Measurements from ENCODE around the gene VGLL3. TPM values are rescaled to one million over a fixed set of nuclear protein-coding genes. Genes with fewer than 3 reads are reported as not detected.

VGLL3 gene
- total RNA-seq, 4 donors from 2014 or later = 23.7 to 45.6 (median 30.5) TPM

GRCh38 chr3:86998569-86998968 lies 7.6 kb upstream of the VGLL3 start:
- TF ChIP-seq EP300 (IDR thresholded peaks at IDR 0.05) (no peak), POLR2AphosphoS5 (IDR thresholded peaks at IDR 0.05) (no peak), POLR2A (IDR thresholded peaks at IDR 0.05; ENCODE audit: low read depth) (no peak), CTCF (IDR thresholded peaks at IDR 0.05) (no peak)
- H3K4me1 ChIP-seq = no peaks in the 10 kb centered on the region
- intact Hi-C loops (cut with DNase I) = loop anchor here (10.0 kb wide), 1 partner anchor 214 kb away; no protein-coding TSS in a partner anchor
- no peaks in the 10 kb centered on the region for H3K36me3 ChIP-seq
- no peak overlapping the region for H3K27ac ChIP-seq (replicated peaks in 1 of 4)
- WGBS = 85% methylated on average over 1 of the region's 1 CpG
- DNase-seq (ENCODE audit: extremely low spot score) = no peak
- H3K9me3 ChIP-seq = no peaks in the 10 kb centered on the region
- no peak overlapping the region for H3K4me3 ChIP-seq
- no peaks in the 10 kb centered on the region for H3K27me3 ChIP-seq

GRCh38 chr3:86996261-86996955 lies 5.5 kb upstream of the VGLL3 start:
- H3K4me1 ChIP-seq = peaks cover 1 to 7% (median 5%) of the 10 kb centered on the region in 4 donors
- TF ChIP-seq CTCF (IDR thresholded peaks at IDR 0.05) (no peak), EP300 (IDR thresholded peaks at IDR 0.05) (no peak), POLR2A (IDR thresholded peaks at IDR 0.05; ENCODE audit: low read depth) (no peak), POLR2AphosphoS5 (IDR thresholded peaks at IDR 0.05) (no peak)
- H3K27me3 ChIP-seq = no peaks in the 10 kb centered on the region
- intact Hi-C loops (cut with DNase I) = loop anchor here (10.0 kb wide), 1 partner anchor 212 kb away; no protein-coding TSS in a partner anchor
- 78% methylated on average over 5 of the region's 5 CpGs for WGBS
- H3K9me3 ChIP-seq = no peaks in the 10 kb centered on the region
- H3K36me3 ChIP-seq = no peaks in the 10 kb centered on the region
- no peak overlapping the region for H3K4me3 ChIP-seq
- H3K27ac ChIP-seq (replicated peaks in 1 of 4) = no peak overlapping the region
- DNase-seq (ENCODE audit: extremely low spot score) = no peak

- H3K27ac ChIP-seq (replicated peaks in 1 of 4) = no peak overlapping the region
- no peak overlapping the region for H3K4me3 ChIP-seq
- no peak for TF ChIP-seq POLR2AphosphoS5 (IDR thresholded peaks at IDR 0.05)
- no peak for TF ChIP-seq POLR2A (IDR thresholded peaks at IDR 0.05; ENCODE audit: low read depth)
- TF ChIP-seq EP300 (IDR thresholded peaks at IDR 0.05) = no peak
- no peak for TF ChIP-seq CTCF (IDR thresholded peaks at IDR 0.05)
- H3K9me3 ChIP-seq = no peaks in the 10 kb centered on the region
- H3K27me3 ChIP-seq = peaks cover 0 to 8% (median 3%) of the 10 kb centered on the region in 4 donors
- intact Hi-C loops (cut with DNase I) = loop anchor here (10.0 kb wide), 1 partner anchor 211 kb away; no protein-coding TSS in a partner anchor
- no peak for DNase-seq (ENCODE audit: extremely low spot score)
- 74% methylated on average over 5 of the region's 5 CpGs for WGBS
- H3K4me1 ChIP-seq = peaks cover 4 to 16% (median 9%) of the 10 kb centered on the region in 4 donors
- no peaks in the 10 kb centered on the region for H3K36me3 ChIP-seq
Measured at GRCh38 chr3:86995537-86995936, 4.6 kb upstream of the VGLL3 start.

- Histone ChIP-seq H3K4me1 (peaks cover 8 to 25% (median 12%) of the 10 kb centered on the region in 4 donors), H3K36me3 (no peaks in the 10 kb centered on the region), H3K27ac (replicated peaks in 1 of 4) (no peak overlapping the region), H3K27me3 (peaks cover 0 to 24% (median 5%) of the 10 kb centered on the region in 4 donors), H3K4me3 (no peak overlapping the region), H3K9me3 (no peaks in the 10 kb centered on the region)
- intact Hi-C loops (cut with DNase I) = loop anchor here (10.0 kb wide), 1 partner anchor 209 kb away; no protein-coding TSS in a partner anchor
- no peak for DNase-seq (ENCODE audit: extremely low spot score)
- TF ChIP-seq EP300 (IDR thresholded peaks at IDR 0.05) (no peak), POLR2AphosphoS5 (IDR thresholded peaks at IDR 0.05) (no peak), POLR2A (IDR thresholded peaks at IDR 0.05; ENCODE audit: low read depth) (no peak), CTCF (IDR thresholded peaks at IDR 0.05) (no peak)
- WGBS = 60% methylated on average over 7 of the region's 7 CpGs
Measured at GRCh38 chr3:86993704-86994103, 2.8 kb upstream of the VGLL3 start.
